Stimulated activated effector memory CD8-positive, alpha-beta T cell treated with anti-CD3 and anti-CD28 coated beads, Interleukin-12 subunit alpha, Interleukin-12 subunit beta, amount 100 ng/mL, for 72 hours (primary cell): ENCODE measurements around the gene VWA7.
"Not testable (repeated sequence)": the region's sequence is repeated elsewhere in the genome, so short reads cannot be mapped to it uniquely, and the experiment has no call there.

Experiments used
- ATAC-seq: fragments of 150-1000 bp; cut with Tn5 transposase; 2 replicates; pipeline ENCODE4 v1.10.0; 2021
- DNase-seq, 2 donors: peaks; one replicate each; pipeline ENCODE4 v3.0.0; 2021 to 2022; ENCODE audit warnings: low spot score in 2 of 2
- H3K27ac Mint-ChIP-seq: one replicate; pipeline ENCODE4 v1.8.0; 2022; ENCODE audit warnings: mild to moderate bottlenecking, mixed read lengths
- H3K36me3 Mint-ChIP-seq: one replicate; pipeline ENCODE4 v1.8.0; 2022; ENCODE audit warnings: mild to moderate bottlenecking, mixed read lengths
- H3K4me1 Mint-ChIP-seq: one replicate; pipeline ENCODE4 v1.8.0; 2022; ENCODE audit warnings: mixed read lengths
- H3K4me3 Mint-ChIP-seq: one replicate; pipeline ENCODE4 v1.8.0; 2022; ENCODE audit warnings: mild to moderate bottlenecking, mixed read lengths
- H3K9me3 Mint-ChIP-seq: one replicate; pipeline ENCODE4 v1.8.0; 2022; ENCODE audit warnings: mixed read lengths

The VWA7 gene

DNA sequence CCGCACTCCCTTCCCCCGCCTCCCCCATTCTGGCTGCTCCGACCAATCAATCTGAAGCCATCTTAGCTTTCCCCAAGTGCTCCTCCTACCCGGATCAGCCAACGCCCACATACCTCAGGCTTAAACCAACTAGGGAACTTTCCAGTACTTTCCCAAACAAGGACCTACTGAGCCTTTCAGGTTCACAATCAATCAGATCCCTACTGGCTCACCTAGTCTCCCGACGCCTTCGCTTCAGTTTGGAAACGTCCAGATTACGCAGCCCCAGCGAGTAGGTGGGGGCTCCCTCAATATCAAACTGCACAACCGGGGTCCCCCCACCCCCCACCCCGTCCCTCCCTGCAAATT is 37.5 kb upstream of the VWA7 start:
- Mint-ChIP-seq H3K9me3 (no peaks in the 10 kb centered on the region), H3K4me3 (peak overlapping the region; percentile 93), H3K4me1 (peaks cover 53% of the 10 kb centered on the region), H3K36me3 (peaks cover 53% of the 10 kb centered on the region), H3K27ac (peak overlapping the region; percentile 98)
- peak; percentile 33 for ATAC-seq
- peak in 1 of 2 donors; percentile 84 for DNase-seq

DNA sequence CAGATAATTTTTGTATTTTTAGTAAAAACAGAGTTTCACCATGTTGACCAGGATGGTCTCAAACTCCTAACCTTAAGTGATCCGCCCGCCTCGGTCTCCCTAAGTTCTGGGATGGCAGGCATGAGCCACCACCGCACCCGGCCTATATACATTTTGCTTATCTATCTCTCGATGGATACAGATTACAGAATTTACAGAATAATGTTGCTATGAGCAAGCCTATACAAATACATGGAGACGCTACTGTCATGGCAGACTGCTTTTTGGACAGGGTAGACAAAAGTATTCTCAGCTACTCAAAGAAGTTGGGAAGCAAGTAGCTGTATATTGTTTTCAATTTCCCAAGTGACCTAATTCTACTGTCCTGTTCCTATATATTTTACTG is 36.3 kb upstream of the VWA7 start:
- Mint-ChIP-seq H3K9me3 (no peaks in the 10 kb centered on the region), H3K4me1 (peaks cover 47% of the 10 kb centered on the region), H3K27ac (peak overlapping the region; percentile 98), H3K4me3 (peak overlapping the region; percentile 93), H3K36me3 (peaks cover 47% of the 10 kb centered on the region)
- ATAC-seq (no peak), DNase-seq (no peak)

DNA sequence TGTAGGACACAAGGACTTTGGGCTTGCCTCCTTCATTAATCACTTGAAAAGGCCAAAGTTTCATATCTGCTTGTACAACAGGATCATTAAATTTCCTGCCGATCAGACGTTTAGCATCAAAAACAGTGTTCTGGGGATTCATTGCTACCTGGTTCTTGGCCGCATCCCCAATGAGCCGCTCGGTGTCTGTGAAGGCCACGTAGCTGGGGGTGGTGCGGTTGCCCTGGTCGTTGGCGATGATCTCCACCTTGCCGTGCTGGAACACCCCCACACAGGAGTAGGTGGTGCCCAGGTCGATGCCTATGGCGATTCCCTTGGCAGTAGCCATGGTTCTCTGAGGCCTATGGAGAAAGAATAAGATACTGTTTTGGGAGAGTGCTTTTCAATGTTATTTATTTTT is 34.5 kb upstream of the VWA7 start:
- Mint-ChIP-seq H3K27ac (peak overlapping the region; percentile 98), H3K36me3 (peaks cover 39% of the 10 kb centered on the region), H3K9me3 (no peaks in the 10 kb centered on the region), H3K4me1 (peaks cover 46% of the 10 kb centered on the region), H3K4me3 (peak overlapping the region; percentile 93)
- no peak for ATAC-seq
- DNase-seq: no peak

DNA sequence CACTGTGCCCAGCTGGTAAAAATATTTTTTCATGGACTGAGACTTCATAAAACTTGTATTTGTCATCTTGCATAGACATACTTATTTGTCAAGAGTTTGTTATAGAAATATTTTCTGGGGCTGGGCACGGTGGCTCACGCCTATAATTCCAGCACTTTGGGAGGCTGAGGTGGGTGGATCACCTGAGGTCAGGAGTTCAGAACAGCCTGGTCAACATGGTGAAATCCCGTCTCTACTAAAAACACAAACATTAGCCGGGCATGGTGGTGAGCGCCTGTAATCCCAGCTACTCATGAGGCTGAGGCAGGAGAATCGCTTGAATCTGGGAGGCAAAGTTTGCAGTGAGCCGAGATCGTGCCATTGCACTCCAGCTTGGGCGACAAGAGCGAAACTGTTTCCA is 31.5 kb upstream of the VWA7 start:
- peak overlapping the region; percentile 29 for H3K27ac Mint-ChIP-seq
- not testable (repeated sequence) for H3K4me3 Mint-ChIP-seq, DNase-seq, H3K9me3 Mint-ChIP-seq, ATAC-seq
- H3K36me3 Mint-ChIP-seq: peaks cover 51% of the 10 kb centered on the region
- H3K4me1 Mint-ChIP-seq: peaks cover 39% of the 10 kb centered on the region

DNA sequence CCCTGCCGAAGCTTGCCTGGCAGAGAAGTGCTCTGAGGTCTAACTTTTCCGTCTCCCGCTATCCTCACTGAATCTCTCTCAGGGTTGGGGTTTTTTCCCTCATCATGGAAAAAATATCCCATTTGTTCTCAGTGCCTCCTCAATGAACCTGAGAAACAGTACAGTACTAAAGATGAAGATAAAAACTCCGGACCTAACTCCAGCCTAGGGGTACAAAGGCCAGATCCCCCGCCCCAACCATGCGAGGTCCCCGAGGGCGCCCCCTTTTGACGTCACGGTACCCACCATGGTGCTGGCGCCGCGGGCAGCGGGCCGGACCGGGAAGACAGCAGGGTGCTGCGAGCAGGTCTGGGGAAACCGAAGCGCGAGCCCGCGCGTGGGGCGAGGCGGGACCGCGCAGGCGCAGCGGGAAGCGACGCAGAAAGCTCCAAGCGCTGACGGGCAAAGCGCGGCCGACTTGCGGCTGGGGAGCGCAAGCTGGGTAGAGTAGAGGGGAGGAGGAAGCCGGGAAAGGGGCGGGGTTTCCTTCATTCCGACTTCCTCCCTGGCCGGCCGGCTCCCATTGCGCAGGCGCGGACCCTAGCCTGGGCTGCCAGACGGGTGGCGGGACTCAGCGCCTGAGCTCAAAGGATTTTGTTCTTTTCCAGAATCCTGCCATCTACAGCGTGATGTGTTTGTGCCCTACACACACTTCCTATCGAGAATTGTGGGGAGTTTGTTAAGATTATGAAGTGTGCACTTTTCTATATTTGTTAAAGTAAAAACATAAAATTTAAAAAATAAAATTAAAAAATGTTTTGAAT is 29.5 kb upstream of the VWA7 start, which contains the start of gene LSM2:
TSS of gene LSM2 (minus strand) at position 497 of the 803 bp plus-strand sequence. CDS start at position 288, 209 bp downstream.
- Mint-ChIP-seq H3K4me1 (peaks cover 29% of the 10 kb centered on the region), H3K9me3 (no peaks in the 10 kb centered on the region), H3K36me3 (peaks cover 58% of the 10 kb centered on the region), H3K27ac (peak within 1 kb of the TSS; percentile 97), H3K4me3 (peak within 1 kb of the TSS; percentile 93)
- DNase-seq (peak; percentile 95 to 98), ATAC-seq (peak; percentile 98)

DNA sequence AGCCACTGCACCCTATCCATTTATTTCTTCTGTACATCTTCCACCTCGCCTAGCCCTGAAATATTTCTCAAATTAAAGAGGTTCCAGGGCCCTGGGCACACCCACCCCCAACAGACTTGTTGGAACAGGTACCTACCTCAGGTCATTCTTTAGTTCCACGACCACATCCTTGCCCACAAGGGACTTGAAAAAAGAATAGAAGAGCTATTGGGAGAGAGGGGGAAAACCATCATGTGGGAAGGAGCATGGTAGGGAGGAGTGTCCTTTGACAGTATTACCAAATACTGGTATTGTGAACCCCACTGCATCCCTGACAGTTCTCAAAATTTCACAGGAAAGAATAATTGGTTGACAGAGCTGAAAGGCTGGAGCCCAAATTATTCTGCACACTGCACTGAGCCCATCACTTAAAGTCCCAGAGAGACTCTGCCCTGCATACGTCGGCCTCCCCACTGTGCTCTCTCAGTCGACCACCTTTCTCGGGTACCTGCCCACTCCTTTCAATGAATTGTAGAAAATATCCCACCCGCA is 28.9 kb upstream of the VWA7 start:
- DNase-seq: no peak
- ATAC-seq: peak; percentile 25
- peaks cover 22% of the 10 kb centered on the region for H3K4me1 Mint-ChIP-seq
- H3K36me3 Mint-ChIP-seq: peaks cover 65% of the 10 kb centered on the region
- no peaks in the 10 kb centered on the region for H3K9me3 Mint-ChIP-seq
- peak overlapping the region; percentile 97 for H3K27ac Mint-ChIP-seq
- peak overlapping the region; percentile 93 for H3K4me3 Mint-ChIP-seq

DNA sequence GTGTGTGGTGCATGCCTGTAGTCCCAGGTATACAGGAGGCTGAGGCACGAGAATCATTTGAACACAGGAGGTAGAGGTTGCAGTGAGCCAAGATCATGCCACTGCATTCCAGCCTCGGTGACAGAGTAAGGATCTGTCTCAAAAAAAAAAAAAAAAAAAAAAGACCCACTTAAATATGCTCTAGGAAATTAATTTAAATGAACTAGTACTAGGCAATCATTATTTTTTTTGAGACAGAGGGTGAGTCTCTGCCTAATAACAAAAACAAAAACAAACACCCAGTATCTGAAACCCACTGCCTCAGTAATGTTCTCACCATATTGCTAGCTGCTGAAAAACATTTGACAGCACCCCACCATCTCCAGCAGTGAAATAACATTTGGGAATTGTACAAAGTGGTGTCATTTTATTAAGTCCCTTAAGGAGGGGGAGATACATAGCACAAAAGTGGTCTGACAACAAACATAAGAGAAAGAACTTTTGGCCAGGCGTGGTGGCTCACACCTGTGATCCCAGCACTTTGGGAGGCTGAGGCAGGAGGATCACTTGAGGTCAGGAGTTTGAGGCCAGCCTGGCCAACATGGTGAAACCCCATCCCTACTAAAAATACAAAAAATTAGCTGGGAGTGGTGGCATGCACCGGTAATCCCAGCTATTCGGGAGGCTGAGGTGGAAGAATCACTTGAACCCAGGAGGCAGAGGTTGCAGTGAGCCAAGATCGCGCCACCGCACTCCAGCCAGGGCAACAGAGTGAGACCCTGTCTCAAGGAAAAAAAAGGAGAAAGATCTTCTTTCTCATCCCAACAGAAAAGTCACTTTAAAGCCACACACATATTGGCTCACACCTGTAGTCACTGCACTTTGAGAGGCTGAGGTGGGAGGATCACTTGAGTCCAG is 24.2 kb upstream of the VWA7 start:
- not testable (repeated sequence) for H3K9me3 Mint-ChIP-seq, H3K27ac Mint-ChIP-seq, DNase-seq, ATAC-seq, H3K4me3 Mint-ChIP-seq
- peaks cover 85% of the 10 kb centered on the region for H3K36me3 Mint-ChIP-seq
- peaks cover 19% of the 10 kb centered on the region for H3K4me1 Mint-ChIP-seq

DNA sequence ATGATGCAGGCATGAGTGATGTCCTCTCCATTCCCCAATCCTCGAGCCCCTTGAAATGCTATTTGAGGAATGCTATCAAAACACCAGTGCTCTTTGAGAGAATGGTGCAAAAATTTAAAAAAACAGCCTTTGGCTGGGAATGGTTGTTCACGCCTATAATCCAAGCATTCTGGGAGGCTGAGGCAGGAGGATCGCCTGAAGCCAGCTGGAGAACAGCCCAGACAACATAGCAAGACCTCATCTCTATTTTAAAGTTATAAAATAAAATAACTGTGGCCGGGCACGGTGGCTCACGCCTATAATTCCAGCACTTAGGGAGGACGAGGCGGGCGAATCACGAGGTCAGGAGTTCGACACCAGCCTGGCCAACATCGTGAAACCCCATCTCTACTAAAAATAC is 22.7 kb upstream of the VWA7 start:
- peaks cover 78% of the 10 kb centered on the region for H3K36me3 Mint-ChIP-seq
- ATAC-seq: no peak
- no peak overlapping the region for H3K4me3 Mint-ChIP-seq

DNA sequence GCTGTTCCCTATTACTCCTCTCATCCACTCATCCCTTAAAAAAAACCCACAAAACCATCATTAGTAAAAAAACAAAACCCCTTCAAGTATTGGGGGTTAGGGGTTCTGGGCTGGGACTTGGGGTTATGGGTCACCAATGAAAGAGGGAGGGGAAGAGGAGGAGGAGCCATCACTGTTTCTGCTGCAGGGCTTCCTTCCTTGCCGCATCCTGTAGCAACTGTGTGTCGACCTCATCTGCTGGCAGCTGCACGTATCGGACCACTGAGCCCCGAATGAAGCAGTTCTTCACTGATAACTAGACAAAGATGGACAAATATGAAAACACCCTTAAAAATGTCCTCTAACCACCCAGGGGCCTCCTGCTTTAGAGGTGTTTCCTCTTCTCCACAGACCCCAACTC is 20.5 kb upstream of the VWA7 start:
- H3K4me3 Mint-ChIP-seq: peak overlapping the region; percentile 20
- no peak for ATAC-seq
- H3K27ac Mint-ChIP-seq: peak overlapping the region; percentile 83
- no peak for DNase-seq
- no peaks in the 10 kb centered on the region for H3K9me3 Mint-ChIP-seq
- H3K36me3 Mint-ChIP-seq: peaks cover 68% of the 10 kb centered on the region
- peaks cover 26% of the 10 kb centered on the region for H3K4me1 Mint-ChIP-seq

More for the DNA sequence above, 22.7 kb upstream of the VWA7 start:
- Mint-ChIP-seq H3K27ac (no peak overlapping the region), H3K9me3 (no peaks in the 10 kb centered on the region), H3K4me1 (peaks cover 16% of the 10 kb centered on the region)
- DNase-seq: no peak

DNA sequence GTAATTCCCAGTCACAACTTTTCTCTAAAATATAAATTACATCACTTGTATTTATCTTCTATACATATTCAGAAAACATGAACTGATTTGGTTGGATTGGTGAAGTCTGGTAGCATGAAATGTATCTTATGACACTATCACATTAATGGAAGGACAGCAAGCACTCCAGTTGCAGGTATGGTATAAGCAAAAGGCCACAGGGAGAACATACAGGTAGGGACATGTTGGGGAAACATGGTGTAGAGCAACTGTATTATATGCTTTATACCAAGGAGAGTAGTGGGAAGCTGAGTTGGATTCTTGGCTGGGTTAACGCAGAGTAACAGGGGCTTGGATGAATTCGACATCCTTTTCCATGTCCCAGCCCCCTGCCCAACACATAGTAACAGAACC is 19.9 kb upstream of the VWA7 start:
- Mint-ChIP-seq H3K4me1 (peaks cover 32% of the 10 kb centered on the region), H3K9me3 (no peaks in the 10 kb centered on the region)

DNA sequence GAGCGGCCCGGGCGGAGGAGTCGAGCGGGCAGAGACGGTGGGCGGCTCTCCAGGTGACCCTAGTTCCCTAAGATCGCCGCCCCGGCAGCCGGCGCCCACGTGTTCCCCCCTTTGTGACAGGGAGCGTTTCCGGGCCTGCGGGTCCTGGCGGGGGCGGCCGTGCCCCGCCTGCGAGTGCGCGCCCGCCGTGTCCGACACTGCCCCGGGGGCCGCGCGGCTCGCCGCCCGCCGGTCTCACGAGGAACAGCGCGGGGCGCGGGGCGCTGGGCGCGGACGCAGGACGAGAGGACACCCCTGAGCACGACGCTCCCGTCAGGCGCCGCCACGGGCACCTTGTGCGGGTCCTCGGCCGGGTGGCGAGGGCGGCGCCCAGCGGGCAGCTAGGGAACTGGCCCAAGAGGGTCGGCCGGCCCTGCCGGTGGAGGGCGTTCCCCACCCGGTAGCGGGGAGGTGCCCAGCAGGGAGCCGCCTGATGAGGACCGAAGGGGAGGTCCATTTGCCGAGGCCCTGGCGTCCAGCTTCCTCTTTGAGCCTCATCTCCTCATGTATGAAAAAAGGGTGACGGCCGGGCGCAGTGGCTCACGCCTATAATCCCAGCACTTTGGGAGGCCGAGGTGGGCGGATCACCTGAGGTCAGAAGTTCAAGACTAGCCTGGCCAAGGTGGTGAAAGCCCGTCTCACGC is 18.6 kb upstream of the VWA7 start, which contains the start of gene VARS1:
TSS of gene VARS1 (minus strand) at position 137 of the 683 bp plus-strand sequence. CDS start 535 bp downstream, outside the sequence.
- H3K4me1 Mint-ChIP-seq: peaks cover 42% of the 10 kb centered on the region
- DNase-seq (peak; percentile 90 to 93), ATAC-seq (peak; percentile 94)
- H3K36me3 Mint-ChIP-seq: peaks cover 68% of the 10 kb centered on the region
- H3K9me3 Mint-ChIP-seq: no peaks in the 10 kb centered on the region
- H3K27ac Mint-ChIP-seq: peak within 1 kb of the TSS; percentile 99
- peak within 1 kb of the TSS; percentile 95 for H3K4me3 Mint-ChIP-seq

More for the DNA sequence above, 19.9 kb upstream of the VWA7 start:
- H3K4me3 Mint-ChIP-seq: peak overlapping the region; percentile 95
- DNase-seq (no peak), ATAC-seq (no peak)
- peak overlapping the region; percentile 83 for H3K27ac Mint-ChIP-seq
- H3K36me3 Mint-ChIP-seq: peaks cover 68% of the 10 kb centered on the region

DNA sequence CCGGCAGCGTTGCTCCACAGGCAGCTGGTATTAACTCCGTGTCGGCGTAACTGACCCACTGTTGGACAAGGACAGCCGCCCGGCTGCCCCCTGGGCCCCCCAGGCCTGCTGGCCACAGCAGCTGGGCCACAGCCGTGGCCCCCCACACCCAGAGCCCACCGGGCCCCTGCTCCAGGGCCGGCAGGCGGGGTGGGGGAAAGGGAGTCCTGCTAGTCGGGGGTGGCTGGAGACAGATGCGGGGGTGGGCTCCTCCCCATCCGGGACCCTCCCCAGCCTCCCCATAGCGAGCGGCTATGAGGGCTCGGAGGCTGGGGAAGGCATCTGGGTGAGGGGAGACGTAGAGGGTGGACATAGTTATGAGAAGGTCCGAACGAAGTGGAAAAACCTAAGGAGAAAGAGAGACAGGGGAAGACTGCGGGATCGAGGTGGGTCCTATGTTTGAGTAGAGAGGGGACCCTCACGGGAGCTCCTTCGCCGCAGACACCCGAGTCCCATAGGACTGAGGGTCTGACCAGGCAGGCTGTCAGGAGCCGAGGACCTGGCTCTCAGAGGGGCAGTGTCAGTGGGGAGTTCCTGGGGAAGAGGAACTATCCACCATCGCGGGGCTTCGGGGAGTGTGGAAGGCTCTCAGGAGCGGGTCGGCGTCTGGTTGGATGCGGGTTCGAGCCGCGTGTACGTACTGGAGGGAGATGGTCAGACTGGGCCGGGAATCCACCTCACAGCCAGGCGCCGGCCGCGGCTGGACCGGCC is 17.9 kb upstream of the VWA7 start:
- no peaks in the 10 kb centered on the region for H3K9me3 Mint-ChIP-seq

DNA sequence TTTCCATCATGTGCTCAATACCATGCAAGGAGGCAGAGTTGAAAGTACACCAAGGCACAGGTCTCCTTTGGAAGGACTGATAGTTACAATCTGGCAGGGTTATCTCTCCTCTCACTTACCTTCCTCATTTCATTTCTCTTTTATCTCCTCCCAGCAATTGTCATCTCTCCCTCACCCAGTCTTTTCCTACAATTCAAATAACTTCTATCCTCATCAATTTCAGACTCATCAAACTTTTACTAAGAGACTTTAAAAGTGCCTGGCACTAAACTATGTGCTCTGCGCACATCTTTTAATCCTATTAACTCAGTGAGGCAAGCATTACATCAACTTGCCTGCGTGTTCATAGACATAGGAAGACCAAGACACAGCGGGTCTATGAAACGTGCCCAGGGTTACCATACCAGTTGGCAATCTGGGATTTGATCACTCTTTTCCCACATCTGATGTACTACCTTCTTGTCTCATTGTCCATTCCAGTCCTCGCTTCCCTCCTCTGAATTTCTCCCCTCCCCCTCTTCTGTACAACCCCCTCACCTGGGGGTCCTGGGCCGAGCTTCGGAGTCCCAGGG is 17.3 kb upstream of the VWA7 start:
- ATAC-seq (no peak), DNase-seq (no peak)
- Mint-ChIP-seq H3K4me1 (peaks cover 42% of the 10 kb centered on the region), H3K36me3 (peaks cover 69% of the 10 kb centered on the region), H3K9me3 (no peaks in the 10 kb centered on the region), H3K27ac (peak overlapping the region; percentile 99), H3K4me3 (peak overlapping the region; percentile 95)

More for the DNA sequence above, 17.9 kb upstream of the VWA7 start:
- H3K36me3 Mint-ChIP-seq: peaks cover 69% of the 10 kb centered on the region
- H3K4me1 Mint-ChIP-seq: peaks cover 42% of the 10 kb centered on the region
- H3K27ac Mint-ChIP-seq: peak overlapping the region; percentile 99
- DNase-seq (no peak), ATAC-seq (peak; percentile 36)
- peak overlapping the region; percentile 95 for H3K4me3 Mint-ChIP-seq

DNA sequence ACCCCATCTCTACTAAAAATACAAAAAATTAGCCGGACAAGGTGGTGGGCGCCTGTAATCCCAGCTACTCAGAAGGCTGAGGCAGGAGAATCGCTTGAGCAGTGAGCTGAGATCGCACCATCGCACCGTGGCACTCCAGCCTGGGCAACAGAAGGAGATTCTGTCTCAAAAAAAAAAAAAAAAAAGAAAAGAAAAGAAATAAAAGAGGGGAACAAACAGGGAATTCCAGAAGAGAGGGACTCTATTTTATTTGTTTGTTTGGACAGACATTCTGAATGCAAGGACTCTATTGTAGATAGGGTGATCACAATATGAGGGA is 16.8 kb upstream of the VWA7 start:
- DNase-seq, H3K9me3 Mint-ChIP-seq, ATAC-seq: not testable (repeated sequence)
- H3K27ac Mint-ChIP-seq: peak overlapping the region; percentile 99
- peaks cover 69% of the 10 kb centered on the region for H3K36me3 Mint-ChIP-seq
- H3K4me1 Mint-ChIP-seq: peaks cover 42% of the 10 kb centered on the region
- peak overlapping the region; percentile 95 for H3K4me3 Mint-ChIP-seq
